Measurements from ENCODE around the gene ATF1.
A peak's percentile ranks its signal among the peaks of the same experiment; 100 is the strongest.
"Not testable (repeated sequence)": the region's sequence is repeated elsewhere in the genome, so short reads cannot be mapped to it uniquely, and the experiment has no call there.

The ATF1 gene

DNA sequence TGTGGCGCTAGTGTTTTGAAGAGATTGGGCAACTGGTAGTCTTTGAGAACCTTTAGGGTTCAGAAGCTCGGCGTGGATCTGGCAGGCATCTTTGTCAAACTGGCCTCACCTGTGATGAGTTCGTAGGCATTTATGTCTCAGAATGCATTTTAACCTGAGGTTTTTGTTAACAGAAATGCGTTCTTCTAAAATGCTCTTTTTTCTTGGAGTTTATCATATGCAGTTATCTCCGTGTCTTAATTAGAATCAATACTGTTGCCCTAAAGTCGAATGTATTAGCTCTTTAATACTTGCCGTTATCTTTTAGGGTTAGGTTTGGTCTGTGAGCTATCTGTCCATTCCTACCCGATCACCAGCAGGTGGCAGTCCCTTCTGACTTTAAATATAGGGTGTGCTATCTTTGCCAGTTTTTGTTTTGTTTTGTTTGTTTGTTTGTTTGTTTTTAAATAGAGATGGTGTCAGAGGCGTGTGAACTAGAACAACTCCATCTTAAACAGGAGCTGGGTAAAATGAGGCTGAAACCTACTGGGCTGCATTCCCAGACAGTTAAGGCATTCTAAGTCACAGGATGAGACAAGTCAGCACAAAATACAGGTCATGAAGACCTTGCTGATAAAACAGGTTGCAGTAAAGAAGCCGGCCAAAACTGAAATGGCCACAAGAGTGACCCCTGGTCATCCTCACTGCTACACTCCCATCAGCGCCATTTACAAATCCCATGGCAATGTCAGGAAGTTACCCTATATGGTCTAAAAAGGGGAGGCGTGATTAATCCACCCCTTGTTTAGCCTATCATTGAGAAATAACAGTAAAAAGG is 1.4 kb downstream of the ATF1 start:
- H2BK12ac ChIP-seq (ENCODE audit: low read length in 2 of 2), result no peak overlapping the region
- H4K8ac ChIP-seq (ENCODE audit: low read length), result no peak overlapping the region
- WGBS, result 24% methylated on average over 13 of the region's 13 CpGs
- H3K79me1 ChIP-seq (replicated peaks; ENCODE audit: low read length, poor library complexity, severe bottlenecking), result peaks cover 13% of the 10 kb centered on the region
- H2BK120ac ChIP-seq (ENCODE audit: low read depth, low read length), result no peak overlapping the region
- peak overlapping the region; percentile 97 for H3K4me2 ChIP-seq (ENCODE audit: low read length, poor library complexity, severe bottlenecking)
- H3K4me1 ChIP-seq (ENCODE audit: control insufficient read depth, insufficient read depth, low read depth, low read length), result peaks cover 4% of the 10 kb centered on the region
- peak overlapping the region in 1 of 2 experiments; percentile 91 for H3K4ac ChIP-seq (ENCODE audit: low read depth in 1 of 2, low read length in 2 of 2)
- H3K9me3 ChIP-seq (ENCODE audit: control insufficient read depth, low read length), result no peaks in the 10 kb centered on the region
- no peak overlapping the region for H2AFZ ChIP-seq (ENCODE audit: low read depth, low read length)
- peaks cover 0 to 3% of the 10 kb centered on the region in 2 experiments for H3K36me3 ChIP-seq (ENCODE audit: control insufficient read depth in 1 of 2, insufficient read depth in 2 of 2, low read depth in 1 of 2, low read length in 2 of 2)
- peak overlapping the region; percentile 41 for H3K27ac ChIP-seq (ENCODE audit: low read length, poor library complexity, severe bottlenecking)
- no peak overlapping the region for H2AK5ac ChIP-seq (ENCODE audit: low read length, severe bottlenecking)
- DNase-seq, result peak; percentile 76
- H2BK5ac ChIP-seq (ENCODE audit: low read depth, low read length, poor library complexity, severe bottlenecking), result no peak overlapping the region
- no peak overlapping the region for H4K91ac ChIP-seq (ENCODE audit: low read length)
- peak overlapping the region; percentile 97 for H3K9ac ChIP-seq (ENCODE audit: low read length)
- no peak overlapping the region for H2BK15ac ChIP-seq (ENCODE audit: low read depth, poor library complexity, severe bottlenecking)
- peak overlapping the region in 1 of 2 experiments; percentile 74 for H3K14ac ChIP-seq (ENCODE audit: low read length in 2 of 2)
- no peaks in the 10 kb centered on the region for H3K27me3 ChIP-seq (ENCODE audit: control insufficient read depth in 1 of 2, insufficient read depth in 1 of 2, low read length in 2 of 2)
- H3K4me3 ChIP-seq (ENCODE audit: insufficient read depth in 1 of 2, low read depth in 1 of 2, low read length in 2 of 2), result peak overlapping the region in 1 of 2 experiments; percentile 87
- no peak overlapping the region for H3K23ac ChIP-seq (ENCODE audit: low read length in 2 of 2)
- peak overlapping the region; percentile 100 for H3K18ac ChIP-seq (ENCODE audit: low read depth in 1 of 2, low read length in 2 of 2)

DNA sequence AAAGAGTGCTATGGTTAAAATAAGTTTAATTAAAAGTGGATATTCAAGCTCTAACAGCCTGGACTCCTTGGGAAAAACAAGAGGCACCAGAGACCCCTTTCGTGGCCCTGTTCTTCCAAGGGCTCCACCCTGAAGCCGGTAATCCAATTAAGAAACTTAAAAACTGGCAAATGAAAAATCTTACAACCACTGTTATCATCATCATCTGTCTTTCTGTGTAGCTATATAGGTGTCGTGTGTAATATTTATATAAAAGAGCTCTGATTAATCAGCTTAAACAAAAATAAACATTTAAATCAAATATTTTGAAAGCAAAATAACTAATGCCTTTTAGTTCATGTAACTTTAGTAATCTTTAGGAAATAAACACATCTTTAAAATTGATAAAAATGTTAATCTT is 4.5 kb downstream of the ATF1 start:
- Histone ChIP-seq H3K27me3 (ENCODE audit: control insufficient read depth in 1 of 2, insufficient read depth in 1 of 2, low read length in 2 of 2) (no peaks in the 10 kb centered on the region), H2AK5ac (ENCODE audit: low read length, severe bottlenecking) (no peak overlapping the region), H3K4me3 (ENCODE audit: insufficient read depth in 1 of 2, low read depth in 1 of 2, low read length in 2 of 2) (no peak overlapping the region), H3K18ac (ENCODE audit: low read depth in 1 of 2, low read length in 2 of 2) (no peak overlapping the region), H2AFZ (ENCODE audit: low read depth, low read length) (no peak overlapping the region), H3K9me3 (ENCODE audit: control insufficient read depth, low read length) (no peaks in the 10 kb centered on the region), H3K36me3 (ENCODE audit: control insufficient read depth in 1 of 2, insufficient read depth in 2 of 2, low read depth in 1 of 2, low read length in 2 of 2) (peaks cover 5 to 24% of the 10 kb centered on the region in 2 experiments), H3K4ac (ENCODE audit: low read depth in 1 of 2, low read length in 2 of 2) (no peak overlapping the region), H2BK5ac (ENCODE audit: low read depth, low read length, poor library complexity, severe bottlenecking) (no peak overlapping the region), H2BK15ac (ENCODE audit: low read depth, poor library complexity, severe bottlenecking) (no peak overlapping the region), H4K8ac (ENCODE audit: low read length) (no peak overlapping the region), H3K4me1 (ENCODE audit: control insufficient read depth, insufficient read depth, low read depth, low read length) (peaks cover 4% of the 10 kb centered on the region), H3K27ac (ENCODE audit: low read length, poor library complexity, severe bottlenecking) (no peak overlapping the region), H3K14ac (ENCODE audit: low read length in 2 of 2) (no peak overlapping the region), H2BK120ac (ENCODE audit: low read depth, low read length) (no peak overlapping the region), H3K9ac (ENCODE audit: low read length) (no peak overlapping the region), H3K23ac (ENCODE audit: low read length in 2 of 2) (no peak overlapping the region), H4K91ac (ENCODE audit: low read length) (no peak overlapping the region), H3K4me2 (ENCODE audit: low read length, poor library complexity, severe bottlenecking) (no peak overlapping the region), H2BK12ac (ENCODE audit: low read length in 2 of 2) (no peak overlapping the region), H3K79me1 (replicated peaks; ENCODE audit: low read length, poor library complexity, severe bottlenecking) (peaks cover 19% of the 10 kb centered on the region)
- WGBS, result 94% methylated on average over 2 of the region's 3 CpGs
- no peak for DNase-seq

DNA sequence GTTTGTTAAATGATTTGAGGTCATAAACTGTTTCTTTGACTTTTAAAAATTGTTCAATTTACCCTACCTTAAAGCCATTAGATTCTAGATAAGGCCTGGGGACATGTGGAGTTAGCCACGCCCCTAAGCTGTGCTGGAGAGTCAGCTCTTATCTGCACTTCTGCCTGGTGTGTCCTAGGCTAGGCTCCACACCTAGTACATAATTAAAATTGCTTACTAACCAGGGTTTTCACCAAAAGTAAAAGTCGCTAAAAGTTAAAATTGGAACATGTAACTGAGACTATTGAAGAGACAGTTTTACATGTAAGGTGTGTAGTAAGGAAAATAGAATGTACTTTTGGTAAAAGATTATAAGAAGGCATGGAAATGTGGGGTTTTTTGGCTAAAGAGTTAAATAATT is 4.9 kb downstream of the ATF1 start:
- not testable (repeated sequence) for H3K4me1 ChIP-seq (ENCODE audit: control insufficient read depth, insufficient read depth, low read depth, low read length); DNase-seq
- WGBS, result 73% methylated on average over 2 of the region's 2 CpGs

GRCh38 chr12:50771409-50771808 is 7.5 kb downstream of the ATF1 start:
- H4K8ac ChIP-seq (ENCODE audit: low read length), result no peak overlapping the region
- no peak overlapping the region for H3K18ac ChIP-seq (ENCODE audit: low read depth in 1 of 2, low read length in 2 of 2)
- H2BK12ac ChIP-seq (ENCODE audit: low read length in 2 of 2), result no peak overlapping the region
- no peak overlapping the region for H3K4ac ChIP-seq (ENCODE audit: low read depth in 1 of 2, low read length in 2 of 2)
- peaks cover 24% of the 10 kb centered on the region for H3K79me1 ChIP-seq (replicated peaks; ENCODE audit: low read length, poor library complexity, severe bottlenecking)
- H3K4me1 ChIP-seq (ENCODE audit: control insufficient read depth, insufficient read depth, low read depth, low read length), result no peaks in the 10 kb centered on the region
- H3K4me2 ChIP-seq (ENCODE audit: low read length, poor library complexity, severe bottlenecking), result no peak overlapping the region
- no peak overlapping the region for H2AFZ ChIP-seq (ENCODE audit: low read depth, low read length)
- no peak overlapping the region for H2BK120ac ChIP-seq (ENCODE audit: low read depth, low read length)
- H3K9me3 ChIP-seq (ENCODE audit: control insufficient read depth, low read length), result no peaks in the 10 kb centered on the region
- H2AK5ac ChIP-seq (ENCODE audit: low read length, severe bottlenecking), result no peak overlapping the region
- whole genome bisulfite sequencing, result 96% methylated on average over 5 of the region's 5 CpGs
- no peak overlapping the region for H3K14ac ChIP-seq (ENCODE audit: low read length in 2 of 2)
- H2BK15ac ChIP-seq (ENCODE audit: low read depth, poor library complexity, severe bottlenecking), result no peak overlapping the region
- no peaks in the 10 kb centered on the region for H3K27me3 ChIP-seq (ENCODE audit: control insufficient read depth in 1 of 2, insufficient read depth in 1 of 2, low read length in 2 of 2)
- DNase-seq, result no peak
- H2BK5ac ChIP-seq (ENCODE audit: low read depth, low read length, poor library complexity, severe bottlenecking), result no peak overlapping the region
- H3K4me3 ChIP-seq (ENCODE audit: insufficient read depth in 1 of 2, low read depth in 1 of 2, low read length in 2 of 2), result no peak overlapping the region
- H3K23ac ChIP-seq (ENCODE audit: low read length in 2 of 2), result no peak overlapping the region
- no peak overlapping the region for H3K27ac ChIP-seq (ENCODE audit: low read length, poor library complexity, severe bottlenecking)
- H3K36me3 ChIP-seq (ENCODE audit: control insufficient read depth in 1 of 2, insufficient read depth in 2 of 2, low read depth in 1 of 2, low read length in 2 of 2), result peaks cover 5 to 24% of the 10 kb centered on the region in 2 experiments
- no peak overlapping the region for H3K9ac ChIP-seq (ENCODE audit: low read length)
- no peak overlapping the region for H4K91ac ChIP-seq (ENCODE audit: low read length)

More for the DNA sequence above, 4.9 kb downstream of the ATF1 start:
- H3K9ac ChIP-seq (ENCODE audit: low read length); H2AK5ac ChIP-seq (ENCODE audit: low read length, severe bottlenecking); H2BK15ac ChIP-seq (ENCODE audit: low read depth, poor library complexity, severe bottlenecking); H3K4me3 ChIP-seq (ENCODE audit: insufficient read depth in 1 of 2, low read depth in 1 of 2, low read length in 2 of 2); H4K8ac ChIP-seq (ENCODE audit: low read length); H3K4me2 ChIP-seq (ENCODE audit: low read length, poor library complexity, severe bottlenecking); H2BK120ac ChIP-seq (ENCODE audit: low read depth, low read length); H2BK12ac ChIP-seq (ENCODE audit: low read length in 2 of 2); H3K4ac ChIP-seq (ENCODE audit: low read depth in 1 of 2, low read length in 2 of 2); H2AFZ ChIP-seq (ENCODE audit: low read depth, low read length); H2BK5ac ChIP-seq (ENCODE audit: low read depth, low read length, poor library complexity, severe bottlenecking); H3K14ac ChIP-seq (ENCODE audit: low read length in 2 of 2); H3K18ac ChIP-seq (ENCODE audit: low read depth in 1 of 2, low read length in 2 of 2); H3K9me3 ChIP-seq (ENCODE audit: control insufficient read depth, low read length); H3K23ac ChIP-seq (ENCODE audit: low read length in 2 of 2); H3K27me3 ChIP-seq (ENCODE audit: control insufficient read depth in 1 of 2, insufficient read depth in 1 of 2, low read length in 2 of 2); H4K91ac ChIP-seq (ENCODE audit: low read length); H3K27ac ChIP-seq (ENCODE audit: low read length, poor library complexity, severe bottlenecking): not testable (repeated sequence)
- peaks cover 19% of the 10 kb centered on the region for H3K79me1 ChIP-seq (replicated peaks; ENCODE audit: low read length, poor library complexity, severe bottlenecking)
- peaks cover 5 to 24% of the 10 kb centered on the region in 2 experiments for H3K36me3 ChIP-seq (ENCODE audit: control insufficient read depth in 1 of 2, insufficient read depth in 2 of 2, low read depth in 1 of 2, low read length in 2 of 2)
